Activated naive CD8-positive, alpha-beta T cell treated with anti-CD3 and anti-CD28 coated beads for 36 hours (primary cell): ENCODE data around the gene RGMA. TPM values are rescaled to one million over a fixed set of nuclear protein-coding genes. Genes with fewer than 3 reads are reported as not detected.

Experiments used
- DNase-seq: peaks from one replicate; pipeline ENCODE4 v3.0.0; 2021
- H3K27ac Mint-ChIP-seq: one replicate; pipeline ENCODE4 v1.8.0; 2022; ENCODE audit warnings: mild to moderate bottlenecking, moderate library complexity, mixed read lengths
- H3K27me3 Mint-ChIP-seq: one replicate; pipeline ENCODE4 v1.8.0; 2022; ENCODE audit warnings: mild to moderate bottlenecking, mixed read lengths
- H3K36me3 Mint-ChIP-seq: one replicate; pipeline ENCODE4 v1.8.0; 2021; ENCODE audit warnings: mild to moderate bottlenecking, mixed read lengths
- H3K4me1 Mint-ChIP-seq: one replicate; pipeline ENCODE4 v1.8.0; 2021; ENCODE audit warnings: mixed read lengths
- H3K4me3 Mint-ChIP-seq: one replicate; pipeline ENCODE4 v1.8.0; 2022; ENCODE audit warnings: mild to moderate bottlenecking, moderate library complexity, mixed read lengths
- H3K9me3 Mint-ChIP-seq: one replicate; pipeline ENCODE4 v1.8.0; 2022; ENCODE audit warnings: mixed read lengths
- total RNA-seq, 2 experiments: library from RNA; stranded (reverse); gene quantifications; one replicate each; pipeline ENCODE4 v1.2.3, GENCODE V29; 2021

Gene RGMA
- total RNA-seq, 2 experiments from 2014 or later: 0.08 TPM

GRCh38 chr15:93030430-93031102 lies 58.4 kb downstream of the RGMA start:
- H3K4me3 Mint-ChIP-seq: no peak overlapping the region
- H3K27me3 Mint-ChIP-seq: no peaks in the 10 kb centered on the region
- H3K9me3 Mint-ChIP-seq: no peaks in the 10 kb centered on the region
- H3K36me3 Mint-ChIP-seq: peaks cover 14% of the 10 kb centered on the region
- H3K4me1 Mint-ChIP-seq: peaks cover 38% of the 10 kb centered on the region
- peak; percentile 64 for DNase-seq
- H3K27ac Mint-ChIP-seq: no peak overlapping the region

- peaks cover 44% of the 10 kb centered on the region for H3K4me1 Mint-ChIP-seq
Observed at GRCh38 chr15:93029836-93030429, 59.1 kb downstream of the RGMA start.

GRCh38 chr15:93029214-93029835 lies 59.7 kb downstream of the RGMA start:
- Mint-ChIP-seq H3K36me3 (peaks cover 27% of the 10 kb centered on the region), H3K4me1 (peaks cover 51% of the 10 kb centered on the region), H3K9me3 (no peaks in the 10 kb centered on the region), H3K27ac (peak overlapping the region; percentile 23), H3K27me3 (no peaks in the 10 kb centered on the region), H3K4me3 (no peak overlapping the region)
- DNase-seq: no peak

More at GRCh38 chr15:93029836-93030429, 59.1 kb downstream of the RGMA start:
- Mint-ChIP-seq H3K4me3 (no peak overlapping the region), H3K36me3 (peaks cover 21% of the 10 kb centered on the region), H3K27me3 (no peaks in the 10 kb centered on the region), H3K9me3 (no peaks in the 10 kb centered on the region), H3K27ac (peak overlapping the region; percentile 23)
- DNase-seq: no peak

- Mint-ChIP-seq H3K27me3 (no peaks in the 10 kb centered on the region), H3K36me3 (peaks cover 33% of the 10 kb centered on the region), H3K27ac (peak overlapping the region; percentile 51), H3K4me1 (peaks cover 56% of the 10 kb centered on the region), H3K4me3 (no peak overlapping the region), H3K9me3 (no peaks in the 10 kb centered on the region)
- DNase-seq: no peak
Observed at GRCh38 chr15:93028632-93029213, 60.3 kb downstream of the RGMA start.

GRCh38 chr15:93028111-93028631 lies 60.8 kb downstream of the RGMA start:
- Mint-ChIP-seq H3K9me3 (peaks cover 2% of the 10 kb centered on the region), H3K27me3 (no peaks in the 10 kb centered on the region), H3K36me3 (peaks cover 38% of the 10 kb centered on the region), H3K4me3 (no peak overlapping the region), H3K27ac (no peak overlapping the region), H3K4me1 (peaks cover 61% of the 10 kb centered on the region)
- DNase-seq: no peak

- H3K4me1 Mint-ChIP-seq: peaks cover 69% of the 10 kb centered on the region
- no peaks in the 10 kb centered on the region for H3K27me3 Mint-ChIP-seq
- H3K4me3 Mint-ChIP-seq: no peak overlapping the region
- no peak for DNase-seq
- H3K36me3 Mint-ChIP-seq: peaks cover 46% of the 10 kb centered on the region
- peak overlapping the region; percentile 42 for H3K27ac Mint-ChIP-seq
- H3K9me3 Mint-ChIP-seq: peaks cover 5% of the 10 kb centered on the region
Observed at GRCh38 chr15:93027413-93027812, 61.6 kb downstream of the RGMA start.

- peaks cover 5% of the 10 kb centered on the region for H3K9me3 Mint-ChIP-seq
- H3K4me1 Mint-ChIP-seq: peaks cover 78% of the 10 kb centered on the region
- H3K4me3 Mint-ChIP-seq: no peak overlapping the region
- H3K27ac Mint-ChIP-seq: peak overlapping the region; percentile 88
- no peaks in the 10 kb centered on the region for H3K27me3 Mint-ChIP-seq
- H3K36me3 Mint-ChIP-seq: peaks cover 56% of the 10 kb centered on the region
- DNase-seq: no peak
Observed at GRCh38 chr15:93026380-93026817, 62.6 kb downstream of the RGMA start.

- H3K4me1 Mint-ChIP-seq: peaks cover 83% of the 10 kb centered on the region
- H3K27ac Mint-ChIP-seq: peak overlapping the region; percentile 88
- peaks cover 62% of the 10 kb centered on the region for H3K36me3 Mint-ChIP-seq
- H3K27me3 Mint-ChIP-seq: no peaks in the 10 kb centered on the region
- H3K9me3 Mint-ChIP-seq: peaks cover 5% of the 10 kb centered on the region
- peak overlapping the region; percentile 32 for H3K4me3 Mint-ChIP-seq
- no peak for DNase-seq
Observed at GRCh38 chr15:93025625-93025982, 63.4 kb downstream of the RGMA start.

- H3K9me3 Mint-ChIP-seq: peaks cover 5% of the 10 kb centered on the region
- peaks cover 85% of the 10 kb centered on the region for H3K4me1 Mint-ChIP-seq
- peak overlapping the region; percentile 32 for H3K4me3 Mint-ChIP-seq
- no peak for DNase-seq
- no peaks in the 10 kb centered on the region for H3K27me3 Mint-ChIP-seq
- H3K36me3 Mint-ChIP-seq: peaks cover 68% of the 10 kb centered on the region
- peak overlapping the region; percentile 88 for H3K27ac Mint-ChIP-seq
Observed at GRCh38 chr15:93024716-93025624, 64.0 kb downstream of the RGMA start.

- H3K36me3 Mint-ChIP-seq: peaks cover 72% of the 10 kb centered on the region
- H3K9me3 Mint-ChIP-seq: peaks cover 5% of the 10 kb centered on the region
- peak overlapping the region; percentile 92 for H3K27ac Mint-ChIP-seq
- no peak overlapping the region for H3K4me3 Mint-ChIP-seq
- H3K27me3 Mint-ChIP-seq: no peaks in the 10 kb centered on the region
- no peak for DNase-seq
- peaks cover 85% of the 10 kb centered on the region for H3K4me1 Mint-ChIP-seq
Observed at GRCh38 chr15:93024293-93024692, 64.7 kb downstream of the RGMA start.

- Mint-ChIP-seq H3K4me1 (peaks cover 89% of the 10 kb centered on the region), H3K27me3 (no peaks in the 10 kb centered on the region), H3K4me3 (peak overlapping the region; percentile 56), H3K9me3 (peaks cover 5% of the 10 kb centered on the region), H3K36me3 (peaks cover 88% of the 10 kb centered on the region), H3K27ac (peak overlapping the region; percentile 92)
- DNase-seq: no peak
Observed at GRCh38 chr15:93020976-93021772, 67.8 kb downstream of the RGMA start.

GRCh38 chr15:93019971-93020370 lies 69.0 kb downstream of the RGMA start:
- peak overlapping the region; percentile 92 for H3K27ac Mint-ChIP-seq
- peaks cover 76% of the 10 kb centered on the region for H3K4me1 Mint-ChIP-seq
- H3K4me3 Mint-ChIP-seq: no peak overlapping the region
- H3K27me3 Mint-ChIP-seq: no peaks in the 10 kb centered on the region
- peaks cover 81% of the 10 kb centered on the region for H3K36me3 Mint-ChIP-seq
- no peak for DNase-seq
- H3K9me3 Mint-ChIP-seq: peaks cover 5% of the 10 kb centered on the region

GRCh38 chr15:93019090-93019489 lies 69.9 kb downstream of the RGMA start:
- H3K9me3 Mint-ChIP-seq: peaks cover 5% of the 10 kb centered on the region
- peak overlapping the region; percentile 92 for H3K27ac Mint-ChIP-seq
- DNase-seq: no peak
- peaks cover 68% of the 10 kb centered on the region for H3K4me1 Mint-ChIP-seq
- no peak overlapping the region for H3K4me3 Mint-ChIP-seq
- H3K27me3 Mint-ChIP-seq: no peaks in the 10 kb centered on the region
- H3K36me3 Mint-ChIP-seq: peaks cover 78% of the 10 kb centered on the region

GRCh38 chr15:93018574-93018973 lies 70.4 kb downstream of the RGMA start:
- H3K27me3 Mint-ChIP-seq: no peaks in the 10 kb centered on the region
- H3K4me1 Mint-ChIP-seq: peaks cover 63% of the 10 kb centered on the region
- DNase-seq: no peak
- peaks cover 74% of the 10 kb centered on the region for H3K36me3 Mint-ChIP-seq
- no peak overlapping the region for H3K4me3 Mint-ChIP-seq
- peak overlapping the region; percentile 92 for H3K27ac Mint-ChIP-seq
- H3K9me3 Mint-ChIP-seq: peaks cover 5% of the 10 kb centered on the region
